ENCODE data around the gene GPR68. TPM values are rescaled to one million over a fixed set of nuclear protein-coding genes. Genes with fewer than 3 reads are reported as not detected.

The GPR68 gene, protein sequence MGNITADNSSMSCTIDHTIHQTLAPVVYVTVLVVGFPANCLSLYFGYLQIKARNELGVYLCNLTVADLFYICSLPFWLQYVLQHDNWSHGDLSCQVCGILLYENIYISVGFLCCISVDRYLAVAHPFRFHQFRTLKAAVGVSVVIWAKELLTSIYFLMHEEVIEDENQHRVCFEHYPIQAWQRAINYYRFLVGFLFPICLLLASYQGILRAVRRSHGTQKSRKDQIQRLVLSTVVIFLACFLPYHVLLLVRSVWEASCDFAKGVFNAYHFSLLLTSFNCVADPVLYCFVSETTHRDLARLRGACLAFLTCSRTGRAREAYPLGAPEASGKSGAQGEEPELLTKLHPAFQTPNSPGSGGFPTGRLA
- 2.1 and 2.2 TPM in 2 replicates for total RNA-seq

DNA sequence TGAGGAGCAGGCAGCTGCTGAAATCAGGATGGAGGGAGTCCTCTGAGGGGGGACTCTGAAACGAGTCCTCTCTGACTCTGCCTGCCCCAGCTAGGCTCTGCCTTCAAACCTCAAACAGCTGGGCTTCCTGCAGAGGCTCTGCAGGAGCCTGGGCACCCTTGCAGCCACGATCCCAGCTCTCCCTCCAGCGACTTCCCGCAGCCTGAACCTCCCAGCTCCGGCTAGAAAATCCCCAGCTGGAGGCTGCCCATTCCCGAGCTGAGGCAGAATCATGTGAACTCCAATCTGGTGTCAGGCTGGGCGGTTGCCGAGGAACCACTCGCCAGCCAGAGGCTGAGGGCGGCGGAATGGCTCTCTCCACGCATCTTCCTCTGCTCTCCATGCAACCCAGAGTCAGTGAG is at the start of gene GPR68:
Gene GPR68, minus strand, starts transcription at position 204 of the 401 bp plus-strand sequence. CDS start 9,654 bp downstream, outside the sequence.

Other genes with a start within 250 kb of the GPR68 start
- 0.79 and 1.00 TPM in 2 replicates for gene RPS6KA5, start 184.1 kb downstream of the GPR68 start, total RNA-seq
- gene DGLUCY, start 130.6 kb downstream of the GPR68 start, total RNA-seq, result 44.2 and 55.6 TPM in 2 replicates
- gene CCDC88C, start 173.1 kb upstream of the GPR68 start, total RNA-seq, result 14.9 and 15.4 TPM in 2 replicates